ENCODE measurements around the gene DDX6.

The DDX6 gene

GRCh38 chr11:118807800-118808778, 17.1 kb upstream of the DDX6 start:
- no peak for DNase-seq
- Histone ChIP-seq H3K27me3 (replicated peaks) (no peaks in the 10 kb centered on the region), H3K36me3 (replicated peaks) (no peaks in the 10 kb centered on the region), H3K27ac (no peak overlapping the region), H3K4me3 (ENCODE audit: low read depth, low read length) (no peak overlapping the region)
- TF ChIP-seq, protein P1, sequence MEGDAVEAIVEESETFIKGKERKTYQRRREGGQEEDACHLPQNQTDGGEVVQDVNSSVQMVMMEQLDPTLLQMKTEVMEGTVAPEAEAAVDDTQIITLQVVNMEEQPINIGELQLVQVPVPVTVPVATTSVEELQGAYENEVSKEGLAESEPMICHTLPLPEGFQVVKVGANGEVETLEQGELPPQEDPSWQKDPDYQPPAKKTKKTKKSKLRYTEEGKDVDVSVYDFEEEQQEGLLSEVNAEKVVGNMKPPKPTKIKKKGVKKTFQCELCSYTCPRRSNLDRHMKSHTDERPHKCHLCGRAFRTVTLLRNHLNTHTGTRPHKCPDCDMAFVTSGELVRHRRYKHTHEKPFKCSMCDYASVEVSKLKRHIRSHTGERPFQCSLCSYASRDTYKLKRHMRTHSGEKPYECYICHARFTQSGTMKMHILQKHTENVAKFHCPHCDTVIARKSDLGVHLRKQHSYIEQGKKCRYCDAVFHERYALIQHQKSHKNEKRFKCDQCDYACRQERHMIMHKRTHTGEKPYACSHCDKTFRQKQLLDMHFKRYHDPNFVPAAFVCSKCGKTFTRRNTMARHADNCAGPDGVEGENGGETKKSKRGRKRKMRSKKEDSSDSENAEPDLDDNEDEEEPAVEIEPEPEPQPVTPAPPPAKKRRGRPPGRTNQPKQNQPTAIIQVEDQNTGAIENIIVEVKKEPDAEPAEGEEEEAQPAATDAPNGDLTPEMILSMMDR (IDR thresholded peaks at IDR 0.05; ENCODE audit: low read depth, low read length, missing control alignments), result no peak
- in situ Hi-C loops (cut with HindIII; ENCODE audit: low pct_ligation_motif_present, low sequenced_read_pairs), result no loop called here

DNA sequence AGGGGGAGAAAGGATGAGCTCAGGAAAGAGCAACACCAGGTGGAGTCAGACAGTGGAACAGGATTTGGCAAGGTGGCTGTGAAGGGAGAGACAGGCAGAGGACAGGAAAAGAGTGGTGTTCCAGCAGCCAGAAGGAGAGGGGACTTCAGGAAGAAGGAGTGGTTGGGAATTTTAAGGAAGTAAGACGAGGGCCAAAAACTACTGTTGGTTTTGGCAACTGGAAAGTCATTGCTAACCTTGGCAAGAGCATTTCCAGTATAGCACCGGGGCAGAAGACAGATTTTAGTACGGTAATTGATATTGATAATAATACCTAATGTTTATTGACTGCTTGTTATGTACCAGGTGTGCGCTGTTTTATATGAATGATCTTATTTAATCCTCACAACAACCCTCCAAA, 15.4 kb upstream of the DDX6 start:
- Histone ChIP-seq H3K4me3 (ENCODE audit: low read depth, low read length) (no peak overlapping the region), H3K36me3 (replicated peaks) (no peaks in the 10 kb centered on the region), H3K27ac (no peak overlapping the region), H3K27me3 (replicated peaks) (no peaks in the 10 kb centered on the region)
- TF ChIP-seq, protein P1 (IDR thresholded peaks at IDR 0.05; ENCODE audit: low read depth, low read length, missing control alignments), result no peak
- no peak for DNase-seq
- in situ Hi-C loops (cut with HindIII; ENCODE audit: low pct_ligation_motif_present, low sequenced_read_pairs), result no loop called here

- H3K4me3 ChIP-seq (ENCODE audit: low read depth, low read length), result no peak overlapping the region
- TF ChIP-seq, protein P1 (IDR thresholded peaks at IDR 0.05; ENCODE audit: low read depth, low read length, missing control alignments), result no peak
- no peak for DNase-seq
- no peak overlapping the region for H3K27ac ChIP-seq
- in situ Hi-C loops (cut with HindIII; ENCODE audit: low pct_ligation_motif_present, low sequenced_read_pairs), result no loop called here
- H3K27me3 ChIP-seq (replicated peaks), result no peaks in the 10 kb centered on the region
- H3K36me3 ChIP-seq (replicated peaks), result no peaks in the 10 kb centered on the region
Observed at GRCh38 chr11:118804094-118804493, 13.1 kb upstream of the DDX6 start.

GRCh38 chr11:118799372-118799771, 8.4 kb upstream of the DDX6 start:
- in situ Hi-C loops (cut with HindIII; ENCODE audit: low pct_ligation_motif_present, low sequenced_read_pairs), result no loop called here
- Histone ChIP-seq H3K27me3 (replicated peaks) (no peaks in the 10 kb centered on the region), H3K36me3 (replicated peaks) (no peaks in the 10 kb centered on the region), H3K4me3 (ENCODE audit: low read depth, low read length) (no peak overlapping the region), H3K27ac (no peak overlapping the region)
- no peak for DNase-seq
- TF ChIP-seq, protein P1 (IDR thresholded peaks at IDR 0.05; ENCODE audit: low read depth, low read length, missing control alignments), result no peak

DNA sequence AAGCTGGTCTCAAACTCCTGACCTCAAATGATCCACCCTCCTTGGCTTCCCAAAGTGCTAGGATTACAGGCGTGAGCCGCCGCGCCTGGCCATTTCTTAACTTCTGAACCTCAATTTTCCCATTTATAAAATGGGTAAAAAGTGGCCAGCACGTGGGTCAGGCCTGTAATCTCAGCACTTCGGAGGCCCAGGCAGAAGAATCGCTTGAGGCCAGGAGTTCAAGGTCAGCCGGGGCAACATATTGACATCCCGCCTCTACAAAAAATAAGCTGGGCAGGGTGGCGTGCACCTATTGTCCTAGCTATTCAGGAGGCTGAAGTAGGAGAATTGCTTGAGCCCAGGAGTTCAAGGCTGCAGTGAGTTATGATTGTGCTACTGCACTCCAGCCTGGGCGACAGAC, 6.5 kb upstream of the DDX6 start:
- DNase-seq, result no peak
- in situ Hi-C loops (cut with HindIII; ENCODE audit: low pct_ligation_motif_present, low sequenced_read_pairs), result no loop called here
- Histone ChIP-seq H3K27me3 (replicated peaks) (no peaks in the 10 kb centered on the region), H3K36me3 (replicated peaks) (no peaks in the 10 kb centered on the region), H3K27ac (no peak overlapping the region), H3K4me3 (ENCODE audit: low read depth, low read length) (no peak overlapping the region)
- TF ChIP-seq, protein P1 (IDR thresholded peaks at IDR 0.05; ENCODE audit: low read depth, low read length, missing control alignments), result no peak
